ENCODE data around the gene ATP2A1. TPM values are rescaled to one million over a fixed set of nuclear protein-coding genes. Genes with fewer than 3 reads are reported as not detected.

ATP2A1 gene
- polyA plus RNA-seq, 2 of the 4 experiments (the other 2 are of a cell fraction), result 0.96 to 5.2 TPM

GRCh38 chr16:28834349-28834748 lies 43.9 kb upstream of the ATP2A1 start:
- CTCF ChIA-PET, result interaction anchor here (1.2 kb wide), 1 partner anchor 12 kb away, joined by 4 read pairs; the partner anchor contains the start of gene TUFM

GRCh38 chr16:28834873-28835863 lies 43.1 kb upstream of the ATP2A1 start:
- H3K4me3 ChIP-seq, result no peak overlapping the region
- no peak for FAIRE-seq
- POLR2A ChIA-PET, result interaction anchor here (0.7 to 1.3 kb wide), 3 partner anchors 8 to 12 kb away, joined by 3 read pairs; partner anchors contain the start of genes ATXN2L and TUFM
- no peaks in the 10 kb centered on the region for H3K9me3 ChIP-seq
- H3K4me1 ChIP-seq, result peaks cover 5% of the 10 kb centered on the region; the same call in 1 of the 3 replicates
- no peak overlapping the region for H3K27ac ChIP-seq
- no peak overlapping the region for H3K4me2 ChIP-seq
- CTCF ChIA-PET, result interaction anchor here (1.1 to 2.0 kb wide), 5 partner anchors 8 to 110 kb away, joined by 4 to 8 read pairs (median 5); partner anchors contain the start of genes ATXN2L and TUFM
- TF ChIP-seq JUN (IDR thresholded peaks at IDR 0.05) (no peak), EHMT2 (IDR thresholded peaks at IDR 0.05; ENCODE audit: low read depth) (no peak), POLR2AphosphoS2 (conservative IDR thresholded peaks at IDR 0.05; ENCODE audit: low read length) (no peak), REST (IDR thresholded peaks at IDR 0.05) (no peak)
- DNase-seq (ENCODE audit: low read depth in 1 of 2, low spot score in 1 of 2), result no peak
- ATAC-seq, result peak in 1 of 2 experiments; percentile 11; a peak in 2 of 6 replicates
- WGBS (ENCODE audit: missing lambda C conversion rate), result 88% methylated on average over 20 of the region's 25 CpGs

More at GRCh38 chr16:28834349-28834748, 43.9 kb upstream of the ATP2A1 start:
- FAIRE-seq (no peak), DNase-seq (ENCODE audit: low read depth in 1 of 2, low spot score in 1 of 2) (no peak), ATAC-seq (peak in 1 of 2 experiments; percentile 10; a peak in 2 of 6 replicates)
- peaks cover 5% of the 10 kb centered on the region; the same call in 1 of the 3 replicates for H3K4me1 ChIP-seq
- TF ChIP-seq POLR2A (IDR thresholded peaks at IDR 0.05; ENCODE audit: low read length) (no peak), RFX5 (IDR thresholded peaks at IDR 0.05) (no peak), NPAS2 (CRISPR knock-in tag; IDR thresholded peaks at IDR 0.05; ENCODE audit: borderline replicate concordance) (no peak), PHF8 (IDR thresholded peaks at IDR 0.05; ENCODE audit: borderline replicate concordance, low read depth) (no peak), PBX3 (IDR thresholded peaks at IDR 0.05) (no peak), CBX2 (IDR thresholded peaks at IDR 0.05; ENCODE audit: borderline replicate concordance, low read depth) (no peak), EHMT2 (IDR thresholded peaks at IDR 0.05; ENCODE audit: low read depth) (no peak), RAD21 (conservative IDR thresholded peaks at IDR 0.05 in 1 of 2, IDR thresholded peaks at IDR 0.05 in 1 of 2) (no peak)
- POLR2A ChIA-PET, result no interaction called here
- WGBS (ENCODE audit: missing lambda C conversion rate), result 96% methylated on average over 13 of the region's 14 CpGs
- no peak overlapping the region for H3K27ac ChIP-seq
- no peaks in the 10 kb centered on the region for H3K9me3 ChIP-seq
- H3K4me2 ChIP-seq, result no peak overlapping the region
- H3K4me3 ChIP-seq, result no peak overlapping the region

- ChIA-PET CTCF (interaction anchor here (1.0 to 2.0 kb wide), 5 partner anchors 8 to 115 kb away, joined by 3 to 8 read pairs (median 5); partner anchors contain the start of genes ATXN2L, NFATC2IP and TUFM), POLR2A (interaction anchor here (1.1 to 1.4 kb wide), 3 partner anchors 9 to 13 kb away, joined by 3 to 5 read pairs (median 3); partner anchors contain the start of genes ATXN2L and TUFM)
- 95% methylated on average over 15 of the region's 25 CpGs for WGBS (ENCODE audit: missing lambda C conversion rate)
- Histone ChIP-seq H3K4me2 (no peak overlapping the region), H3K4me1 (peaks cover 5% of the 10 kb centered on the region; the same call in 1 of the 3 replicates), H3K4me3 (no peak overlapping the region), H3K9me3 (no peaks in the 10 kb centered on the region), H3K27ac (no peak overlapping the region)
- FAIRE-seq, result no peak
- no peak for ATAC-seq
- no peak for DNase-seq (ENCODE audit: low read depth in 1 of 2, low spot score in 1 of 2)
- TF ChIP-seq ZSCAN20 (CRISPR knock-in tag; IDR thresholded peaks at IDR 0.05) (no peak), HEYL (CRISPR knock-in tag; IDR thresholded peaks at IDR 0.05) (no peak), BHLHE40 (IDR thresholded peaks at IDR 0.05; ENCODE audit: low read depth, low read length) (no peak), NPAS2 (CRISPR knock-in tag; IDR thresholded peaks at IDR 0.05; ENCODE audit: borderline replicate concordance) (no peak), RAD21 (conservative IDR thresholded peaks at IDR 0.05 in 1 of 2, IDR thresholded peaks at IDR 0.05 in 1 of 2) (no peak), CBX8 (IDR thresholded peaks at IDR 0.05) (no peak), MAX (IDR thresholded peaks at IDR 0.05) (no peak), USF2 (IDR thresholded peaks at IDR 0.05) (no peak), HOXB5 (CRISPR knock-in tag; IDR thresholded peaks at IDR 0.05) (no peak), HES2 (IDR thresholded peaks at IDR 0.05) (no peak), GATA3 (IDR thresholded peaks at IDR 0.05; ENCODE audit: borderline replicate concordance) (no peak), SREBF2 (IDR thresholded peaks at IDR 0.05) (no peak), ATOH8 (CRISPR knock-in tag; IDR thresholded peaks at IDR 0.05; ENCODE audit: low read depth) (no peak)
Observed at GRCh38 chr16:28835864-28836760, 42.2 kb upstream of the ATP2A1 start.
